ENCODE measurements around the gene DTNB.
A peak's percentile ranks its signal among the peaks of the same experiment; 100 is the strongest.
"Not testable (repeated sequence)": the region's sequence is repeated elsewhere in the genome, so short reads cannot be mapped to it uniquely, and the experiment has no call there.

Gene DTNB

GRCh38 chr2:25673300-25674076 lies at the start of gene DTNB:
TSS of gene DTNB (minus strand) at chr2:25673577. CDS start at chr2:25652660, 20,917 bp downstream.
- DNase-seq = peak; percentile 45 to 75 (median 56)

GRCh38 chr2:25722224-25722623 lies 48.8 kb upstream of the DTNB start:
- DNase-seq = no peak

GRCh38 chr2:25720575-25720974 lies 47.2 kb upstream of the DTNB start:
- no peak for DNase-seq

DNA sequence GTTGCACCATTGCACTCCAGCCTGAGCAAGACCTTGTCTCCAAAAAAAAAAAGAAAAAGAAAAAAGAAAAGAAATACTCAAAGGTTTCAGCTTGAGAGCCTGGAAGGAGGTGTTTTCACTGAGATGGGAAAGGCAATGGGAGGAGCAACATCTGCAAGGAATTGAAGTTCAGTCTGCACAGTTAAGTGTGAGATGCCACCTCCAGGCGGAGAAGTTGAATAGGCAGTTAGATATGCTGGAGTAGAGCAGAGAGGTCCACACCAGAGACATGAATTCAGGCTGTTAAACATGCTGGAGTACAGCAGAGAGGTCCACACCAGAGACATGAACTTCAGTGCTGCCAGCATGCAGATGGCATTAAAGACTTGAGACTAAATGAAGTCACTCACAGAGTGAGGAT lies 41.4 kb upstream of the DTNB start:
- no peak for DNase-seq

DNA sequence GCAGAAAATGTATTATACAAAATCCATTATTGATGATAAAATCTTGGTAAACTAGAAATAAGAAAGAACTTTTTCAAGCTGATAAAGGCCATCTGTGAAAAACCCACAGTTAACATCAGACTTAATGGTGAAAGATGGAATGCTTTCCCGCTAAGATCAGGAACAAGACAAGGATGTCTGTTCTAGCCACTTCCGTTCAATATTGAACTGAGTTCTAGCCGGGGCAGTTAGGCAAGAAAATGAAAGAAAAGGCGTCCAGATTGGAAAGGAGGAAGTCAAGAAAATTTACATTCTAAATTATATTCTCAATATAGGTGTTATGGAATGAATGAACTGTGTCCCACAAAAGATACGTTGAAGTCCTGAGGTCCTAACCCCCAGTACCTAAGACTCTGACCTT lies 39.1 kb upstream of the DTNB start:
- DNase-seq = no peak

DNA sequence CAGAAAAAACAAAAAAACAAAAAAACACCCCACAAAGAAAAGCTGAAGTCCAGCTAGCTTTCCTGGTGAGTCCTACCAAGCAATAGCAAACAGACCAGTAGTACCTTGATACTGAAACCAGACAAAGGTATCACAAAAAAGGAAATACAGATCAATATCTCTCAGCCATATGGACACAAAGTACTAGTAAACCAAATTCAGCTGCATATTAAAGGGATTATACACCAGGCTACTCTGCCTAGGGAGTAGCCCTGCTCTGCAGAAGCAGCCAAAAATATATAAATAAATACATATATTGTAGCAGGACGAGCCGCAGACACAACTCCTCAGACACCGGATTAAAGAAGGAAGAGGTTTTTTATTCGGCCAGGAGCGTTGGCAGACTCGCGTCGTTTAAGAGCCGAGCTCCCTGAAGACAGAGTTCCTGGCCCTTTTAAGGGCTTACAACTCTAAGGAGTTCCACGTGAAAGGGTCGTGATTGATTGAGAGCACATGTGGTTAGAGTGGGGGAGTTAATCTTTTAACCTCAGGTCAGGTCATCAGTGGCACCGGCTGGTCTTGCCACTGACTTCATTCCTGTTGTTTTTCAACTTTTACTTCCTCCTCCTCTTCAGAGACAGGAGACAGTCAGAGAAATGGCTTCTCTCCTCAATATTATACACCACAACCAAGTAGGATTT lies 38.4 kb upstream of the DTNB start:
- no peak for DNase-seq

DNA sequence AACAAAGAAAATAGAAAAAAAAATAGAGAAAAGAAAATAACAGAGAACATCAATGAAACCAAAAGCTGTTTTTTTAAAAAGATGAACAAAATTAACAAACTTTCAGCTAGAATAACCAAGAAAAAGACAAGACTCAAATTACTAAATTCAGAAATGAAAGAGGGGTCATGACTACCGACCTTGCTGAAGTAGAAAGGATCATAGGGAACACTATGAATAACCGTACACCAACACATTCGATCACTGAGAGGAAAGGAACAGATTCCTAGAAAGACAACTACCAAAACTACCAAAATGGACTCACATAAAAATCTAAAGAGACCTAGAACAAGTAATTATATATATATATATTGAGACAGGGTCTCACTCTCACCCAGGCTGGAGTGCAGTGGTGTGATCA lies 37.4 kb upstream of the DTNB start:
- DNase-seq = no peak

- no peak for DNase-seq
Measured at GRCh38 chr2:25709349-25709748, 36.0 kb upstream of the DTNB start.

DNA sequence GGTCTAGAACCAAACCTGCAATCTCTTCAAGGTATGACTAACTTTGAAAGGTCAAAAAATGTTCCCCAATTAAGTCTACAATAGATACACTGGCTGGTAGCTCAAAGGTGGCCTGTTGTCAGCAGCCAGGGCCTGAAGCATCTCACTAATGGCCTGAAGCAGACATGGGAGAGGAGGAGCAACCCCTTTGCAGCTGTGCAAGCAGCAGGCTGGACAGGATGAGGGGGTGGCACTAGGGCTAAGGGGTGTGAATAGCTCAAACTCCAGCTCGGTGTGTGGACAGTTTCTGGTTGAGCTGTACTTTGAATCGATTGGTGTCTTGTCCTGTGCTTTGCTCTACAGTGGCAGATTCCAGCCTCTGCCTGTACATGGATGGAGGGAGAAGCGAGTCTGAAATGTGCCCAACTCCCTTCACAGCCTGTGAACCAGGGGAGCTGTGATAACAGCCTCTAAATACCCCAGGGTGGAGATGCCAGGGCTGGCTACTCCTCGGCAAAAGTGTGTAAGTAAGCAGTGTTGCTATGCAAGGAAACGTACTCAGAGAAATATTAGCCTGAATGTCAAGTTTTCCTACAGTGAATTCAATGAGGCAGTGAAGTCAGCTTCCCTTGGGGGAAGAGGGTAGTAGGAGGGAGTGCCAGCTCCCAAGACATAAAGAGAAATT lies 34.7 kb upstream of the DTNB start:
- no peak for DNase-seq

- DNase-seq = not testable (repeated sequence)
Measured at GRCh38 chr2:25705575-25705974, 32.2 kb upstream of the DTNB start.

- no peak for DNase-seq
Measured at GRCh38 chr2:25701801-25702200, 28.4 kb upstream of the DTNB start.

DNA sequence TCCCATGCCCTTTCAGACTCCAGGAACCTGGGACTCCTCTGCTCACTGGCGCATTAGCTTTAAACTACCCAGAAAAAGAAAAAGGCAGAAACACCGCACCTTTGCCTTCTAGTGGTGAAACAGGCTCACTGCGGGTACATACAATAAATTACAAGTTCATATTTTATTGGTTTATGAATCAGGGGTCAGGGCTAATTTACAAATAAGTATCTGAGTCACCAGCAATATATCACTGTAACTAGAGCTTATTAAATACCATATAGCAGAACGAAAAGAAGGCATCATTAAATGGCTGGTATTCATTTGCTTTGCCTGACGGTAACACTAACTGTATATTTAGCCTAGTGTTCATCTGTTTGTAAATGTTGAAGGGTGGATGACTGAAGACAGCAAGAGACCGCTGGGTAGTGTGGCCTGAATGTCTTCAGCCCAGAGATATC lies 26.9 kb upstream of the DTNB start:
- DNase-seq = no peak

GRCh38 chr2:25699216-25699615 lies 25.8 kb upstream of the DTNB start:
- DNase-seq = no peak

- no peak for DNase-seq
Measured at GRCh38 chr2:25698752-25699151, 25.4 kb upstream of the DTNB start.

GRCh38 chr2:25697559-25698341 lies 24.4 kb upstream of the DTNB start:
- no peak for DNase-seq

DNA sequence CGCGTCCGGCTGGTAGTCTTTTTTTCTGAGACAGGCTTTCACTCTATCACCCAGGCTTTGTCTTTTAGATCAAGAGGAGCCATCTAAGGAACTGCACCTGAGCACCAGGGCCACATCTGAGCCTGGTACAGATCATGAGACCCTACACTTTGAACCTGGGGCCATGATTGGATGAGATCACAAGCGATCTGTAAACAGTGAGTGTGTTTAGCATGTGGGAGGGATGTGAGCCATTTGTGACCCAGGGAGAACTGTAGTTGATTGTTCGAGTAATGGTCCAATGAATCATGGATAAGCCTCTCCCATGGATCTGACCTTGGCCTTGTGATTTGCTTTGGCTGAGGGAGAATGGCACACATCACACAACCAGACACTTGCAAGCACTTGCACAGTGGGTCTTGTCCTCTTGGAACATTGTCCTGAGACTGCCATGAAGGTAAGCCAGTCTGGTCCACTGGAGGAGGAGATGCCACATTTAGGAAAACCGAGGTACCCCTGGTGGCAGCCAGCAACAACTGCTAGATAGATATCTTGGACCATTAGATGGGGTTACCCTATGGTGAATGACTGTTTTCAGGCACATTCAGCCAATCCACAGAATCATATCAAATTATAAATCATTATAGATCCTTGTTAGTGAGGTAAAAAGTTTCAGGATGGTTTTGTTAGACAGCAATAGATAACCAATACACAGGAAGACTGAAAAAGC lies 19.5 kb upstream of the DTNB start:
- DNase-seq = no peak

GRCh38 chr2:25692143-25692542 lies 18.8 kb upstream of the DTNB start:
- no peak for DNase-seq

- no peak for DNase-seq
Measured at GRCh38 chr2:25690058-25690457, 16.7 kb upstream of the DTNB start.

- no peak for DNase-seq
Measured at GRCh38 chr2:25688236-25688635, 14.9 kb upstream of the DTNB start.

- no peak for DNase-seq
Measured at GRCh38 chr2:25685741-25686140, 12.4 kb upstream of the DTNB start.

GRCh38 chr2:25684577-25685473 lies 11.4 kb upstream of the DTNB start:
- no peak for DNase-seq
